Epithelial cell of esophagus (primary cell): Measurements from ENCODE around the gene CIRBP.

Source experiments
- DNase-seq: peaks from one replicate; pipeline ENCODE4 v3.0.0; 2010; ENCODE audit warnings: low read depth
- H3K4me3 ChIP-seq: 2 replicates; pipeline ENCODE4 v1.5.1; 2011; ENCODE audit warnings: mild to moderate bottlenecking, low read length, control low read depth
- TF ChIP-seq, protein P1 (sequence below): IDR thresholded peaks from 2 replicates; pipeline ENCODE4 v1.5.1; 2011; ENCODE audit warnings: low read depth, mild to moderate bottlenecking, low read length, control low read depth, inconsistent platforms; ENCODE audit not compliant: insufficient read depth; ENCODE audit errors: missing control alignments

The CIRBP gene

DNA sequence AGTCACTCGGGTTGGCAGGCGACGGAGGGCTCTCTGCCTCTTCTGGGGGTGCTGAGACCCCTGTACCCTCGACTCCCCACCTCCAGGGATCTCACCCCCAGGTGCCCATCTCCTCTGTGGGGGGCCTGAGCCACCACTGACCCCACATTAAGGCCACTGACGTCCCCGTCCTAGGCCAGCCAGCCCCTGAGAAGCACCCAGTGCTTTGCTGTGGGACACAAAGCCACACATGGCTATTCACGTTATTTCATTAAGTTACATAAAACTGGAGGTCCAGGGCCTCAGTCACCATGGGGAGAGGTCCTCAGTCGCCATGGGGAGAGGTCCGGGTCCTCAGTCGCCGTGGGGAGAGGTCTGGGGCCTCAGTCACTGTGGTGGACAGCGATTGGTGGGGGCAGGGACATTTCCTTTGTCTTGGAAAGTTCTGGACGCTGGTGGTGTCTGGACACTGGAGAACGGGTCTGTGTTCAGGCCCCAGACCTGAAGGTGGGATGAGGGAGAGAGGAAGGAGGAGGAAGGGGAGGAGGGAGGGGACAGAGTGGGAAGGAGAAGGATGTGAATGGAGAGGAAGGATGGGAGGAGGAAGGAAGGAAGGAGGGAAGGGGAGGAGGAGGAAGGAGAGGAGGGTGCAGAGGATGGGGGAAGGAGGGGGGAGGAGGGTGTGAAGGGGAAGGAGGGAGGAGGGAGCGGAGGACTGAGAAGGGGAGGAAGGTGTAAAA, 12.6 kb downstream of the CIRBP start:
- no peak for DNase-seq
- TF ChIP-seq, protein P1, sequence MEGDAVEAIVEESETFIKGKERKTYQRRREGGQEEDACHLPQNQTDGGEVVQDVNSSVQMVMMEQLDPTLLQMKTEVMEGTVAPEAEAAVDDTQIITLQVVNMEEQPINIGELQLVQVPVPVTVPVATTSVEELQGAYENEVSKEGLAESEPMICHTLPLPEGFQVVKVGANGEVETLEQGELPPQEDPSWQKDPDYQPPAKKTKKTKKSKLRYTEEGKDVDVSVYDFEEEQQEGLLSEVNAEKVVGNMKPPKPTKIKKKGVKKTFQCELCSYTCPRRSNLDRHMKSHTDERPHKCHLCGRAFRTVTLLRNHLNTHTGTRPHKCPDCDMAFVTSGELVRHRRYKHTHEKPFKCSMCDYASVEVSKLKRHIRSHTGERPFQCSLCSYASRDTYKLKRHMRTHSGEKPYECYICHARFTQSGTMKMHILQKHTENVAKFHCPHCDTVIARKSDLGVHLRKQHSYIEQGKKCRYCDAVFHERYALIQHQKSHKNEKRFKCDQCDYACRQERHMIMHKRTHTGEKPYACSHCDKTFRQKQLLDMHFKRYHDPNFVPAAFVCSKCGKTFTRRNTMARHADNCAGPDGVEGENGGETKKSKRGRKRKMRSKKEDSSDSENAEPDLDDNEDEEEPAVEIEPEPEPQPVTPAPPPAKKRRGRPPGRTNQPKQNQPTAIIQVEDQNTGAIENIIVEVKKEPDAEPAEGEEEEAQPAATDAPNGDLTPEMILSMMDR, result no peak
- H3K4me3 ChIP-seq, result no peak overlapping the region

DNA sequence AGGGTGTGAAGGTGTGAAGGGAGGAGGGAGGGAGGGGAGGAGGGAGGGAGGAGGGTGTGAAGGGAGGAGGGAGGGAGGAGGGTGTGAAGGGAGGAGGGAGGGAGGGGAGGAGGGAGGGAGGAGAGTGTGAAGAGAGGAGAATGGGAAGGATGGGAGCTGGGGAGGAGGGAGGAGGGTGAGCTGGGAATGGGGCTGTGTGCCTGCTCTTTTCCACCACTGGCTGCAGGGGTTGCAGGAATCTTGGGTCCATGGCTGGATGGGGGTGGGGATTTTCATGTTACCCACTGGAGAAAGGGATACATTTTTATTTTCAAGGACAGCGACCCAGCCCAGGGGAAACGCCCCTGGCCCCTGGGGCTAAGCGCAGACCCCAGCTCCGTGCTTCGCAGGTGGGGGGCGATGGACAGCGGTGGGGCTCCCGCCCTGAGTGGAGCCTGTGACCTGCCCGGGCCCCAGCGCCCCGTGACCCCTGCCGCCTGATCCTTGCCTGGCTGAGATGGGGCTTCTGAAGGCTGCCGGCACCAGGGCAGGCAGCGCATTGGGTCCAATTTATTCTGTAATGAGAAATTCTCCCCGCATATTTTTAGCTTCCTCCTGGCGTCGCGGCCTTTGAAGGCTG, 13.6 kb downstream of the CIRBP start:
- TF ChIP-seq, protein P1, result no peak
- no peak for DNase-seq
- no peak overlapping the region for H3K4me3 ChIP-seq

DNA sequence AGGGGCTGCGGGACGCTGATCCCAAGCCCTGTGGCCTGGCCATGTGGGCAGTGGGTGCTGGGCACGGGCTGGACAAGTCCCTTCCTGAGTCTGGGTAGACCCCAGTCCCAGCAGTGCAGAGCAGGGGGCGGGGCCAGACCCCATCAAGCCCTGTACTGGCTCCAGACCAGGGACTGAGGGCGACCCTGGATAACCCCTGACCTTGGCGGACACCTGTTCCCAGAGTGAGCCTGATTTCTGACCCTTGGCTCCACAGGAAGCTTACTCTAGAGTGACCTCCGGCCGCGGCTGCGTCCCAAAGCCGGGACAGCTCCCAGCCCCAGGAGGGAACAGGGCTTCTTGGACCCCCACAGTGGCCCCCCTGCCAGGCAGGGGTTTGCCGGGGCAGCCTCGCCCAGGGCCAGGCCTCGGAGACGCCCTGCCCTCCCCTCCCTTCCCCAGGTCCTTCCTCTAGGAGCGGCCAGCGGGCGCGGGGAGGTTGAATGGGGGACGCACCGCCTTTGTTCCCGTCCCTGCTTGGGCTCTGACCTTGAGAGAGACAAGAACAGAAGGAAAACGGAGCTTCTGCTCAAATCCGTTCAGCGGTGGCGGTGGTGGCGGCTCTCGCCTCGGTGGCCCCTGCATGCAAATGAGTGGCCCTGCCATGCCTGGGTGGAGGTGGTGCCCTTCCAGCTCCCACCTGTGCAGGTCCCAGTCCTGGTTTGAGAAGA, 14.2 kb downstream of the CIRBP start:
- no peak overlapping the region for H3K4me3 ChIP-seq
- DNase-seq, result no peak
- TF ChIP-seq, protein P1, result no peak

DNA sequence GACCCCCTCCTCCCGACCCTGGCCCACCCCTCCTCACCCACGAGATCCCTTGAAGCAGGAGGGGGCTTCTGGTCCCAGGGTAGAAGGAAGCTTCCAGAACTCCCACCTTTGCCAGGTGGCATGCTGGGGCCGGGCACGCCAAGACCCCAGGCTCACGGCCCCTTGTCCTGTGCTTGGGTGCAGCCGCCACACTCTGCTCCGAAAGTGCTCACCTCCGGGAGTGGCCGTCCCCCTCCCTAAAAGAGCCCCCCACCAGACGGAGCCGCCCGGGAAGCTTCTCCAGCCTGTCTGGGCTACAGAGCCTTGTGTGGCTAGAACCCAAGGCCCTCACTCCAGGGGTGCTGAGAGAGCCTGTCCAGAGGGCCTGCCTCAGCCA, 14.8 kb downstream of the CIRBP start:
- no peak overlapping the region for H3K4me3 ChIP-seq
- no peak for DNase-seq
- TF ChIP-seq, protein P1, result no peak

DNA sequence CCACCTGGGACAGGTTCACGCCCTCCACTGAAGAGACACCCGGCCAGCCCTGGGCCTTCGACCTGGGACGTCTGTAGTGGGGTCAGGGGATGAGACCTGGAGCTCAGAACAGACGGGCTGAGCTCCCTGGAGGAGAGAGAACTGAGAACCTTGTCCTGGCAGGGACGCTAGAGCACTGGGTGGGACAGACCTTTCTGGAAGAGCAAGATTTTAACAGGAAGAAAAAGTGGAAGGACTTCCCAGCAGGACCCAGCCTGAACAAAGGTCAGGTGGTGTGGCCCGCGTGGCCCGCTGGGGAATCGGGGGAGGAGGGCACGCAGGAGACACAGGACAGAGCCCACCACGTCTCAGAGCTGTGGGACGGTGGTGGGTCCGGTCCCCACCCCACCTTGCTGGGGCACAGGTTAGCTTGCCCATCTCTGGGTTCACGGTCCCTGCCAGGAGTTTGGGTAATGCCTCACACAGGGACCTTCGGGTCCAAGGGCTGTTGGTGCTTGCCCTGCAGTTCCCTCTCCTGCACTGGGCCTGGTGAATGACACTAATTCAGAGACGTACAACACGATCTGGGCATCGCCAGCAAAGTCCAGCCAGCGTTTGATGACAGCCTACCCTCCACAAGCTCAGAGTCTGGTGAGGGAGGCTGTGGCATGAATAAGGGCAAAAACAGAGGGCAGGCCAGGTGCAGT, 15.3 kb downstream of the CIRBP start:
- DNase-seq, result no peak
- TF ChIP-seq, protein P1, result no peak
- no peak overlapping the region for H3K4me3 ChIP-seq

DNA sequence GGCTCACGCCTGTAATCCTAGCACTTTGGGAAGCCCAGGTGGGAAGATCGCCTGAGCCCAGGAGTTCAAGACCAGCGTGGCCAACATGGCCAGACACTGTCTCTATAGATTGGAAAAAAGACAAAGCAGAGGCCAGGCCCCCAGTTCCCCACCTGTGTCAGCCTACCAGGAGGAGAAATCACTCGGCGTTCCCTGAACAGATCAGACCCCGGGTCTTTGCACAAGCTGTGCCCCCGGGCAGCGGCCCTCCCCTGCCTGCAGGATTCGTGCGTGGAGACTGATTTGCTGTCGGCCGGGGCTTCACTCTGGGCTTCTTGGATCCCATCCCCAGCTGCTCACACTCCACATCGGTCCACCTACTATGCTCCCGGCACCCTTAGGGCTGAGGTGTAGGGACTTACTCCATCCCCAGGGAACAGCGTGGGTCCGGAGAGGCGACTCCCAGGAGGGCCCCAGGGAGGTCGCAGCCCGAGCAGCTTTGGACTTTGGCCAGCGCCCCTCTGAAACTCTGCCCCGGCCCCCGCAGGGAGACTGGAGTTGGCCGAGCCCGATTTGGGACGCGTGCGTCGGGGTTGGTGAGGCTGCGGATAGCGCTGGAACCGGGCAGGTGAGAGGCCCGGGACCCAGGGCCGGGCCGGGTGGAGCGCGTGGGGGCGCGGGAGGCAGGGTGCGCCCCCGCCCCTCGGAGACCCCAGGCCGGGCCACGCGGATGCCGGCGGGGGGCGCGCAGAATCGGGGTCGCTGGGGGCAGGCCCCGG, 16.0 kb downstream of the CIRBP start:
- TF ChIP-seq, protein P1, result no peak
- H3K4me3 ChIP-seq, result no peak overlapping the region
- no peak for DNase-seq
